Ishikawa (cell line): ENCODE results near the gene GALNT10.

ENCODE experiments used
- CREB1 ChIP-seq: IDR thresholded peaks from 2 replicates; pipeline ENCODE4 v1.6.1; 2012; ENCODE audit warnings: low read depth
- EP300 ChIP-seq: IDR thresholded peaks from 2 replicates; pipeline ENCODE4 v1.6.1; 2012; ENCODE audit warnings: borderline replicate concordance
- FOXM1 ChIP-seq: IDR thresholded peaks from 2 replicates; pipeline ENCODE4 v1.6.1; 2012; ENCODE audit warnings: low read depth, borderline replicate concordance
- RAD21 ChIP-seq: IDR thresholded peaks from 2 replicates; pipeline ENCODE4 v1.6.1; 2012; ENCODE audit warnings: low read depth
- REST ChIP-seq: IDR thresholded peaks from 2 replicates; pipeline ENCODE4 v1.6.1; 2012; ENCODE audit warnings: low read depth, mild to moderate bottlenecking
- TAF1 ChIP-seq: IDR thresholded peaks from 2 replicates; pipeline ENCODE4 v1.6.1; 2012; ENCODE audit warnings: low read depth, mild to moderate bottlenecking
- YY1 ChIP-seq: IDR thresholded peaks from 2 replicates; pipeline ENCODE4 v1.6.1; 2012; ENCODE audit warnings: low read depth

DNA sequence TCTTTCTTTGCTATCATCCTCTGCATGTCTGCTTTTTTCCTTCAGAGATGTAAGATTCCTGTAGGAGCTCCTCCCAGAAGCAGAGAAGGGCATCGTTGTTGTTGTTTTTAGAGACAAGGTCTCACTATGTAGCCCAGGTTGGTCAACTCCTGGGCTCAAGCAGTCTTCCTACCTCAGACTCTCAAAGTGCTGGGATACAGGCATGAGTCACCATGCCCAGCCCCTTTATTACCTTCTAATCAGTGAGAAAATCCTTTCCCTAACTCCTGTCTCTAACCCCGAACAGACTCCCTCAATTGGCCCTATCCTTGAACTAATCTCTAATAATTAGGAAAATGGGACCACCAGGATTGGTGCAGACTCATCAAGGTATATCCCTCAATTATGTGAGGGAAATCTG, 64.4 kb downstream of the GALNT10 start:
- no peak for TF ChIP-seq EP300
- no peak for TF ChIP-seq TAF1
- TF ChIP-seq RAD21, result no peak
- TF ChIP-seq REST, result no peak
- TF ChIP-seq YY1, result no peak
- no peak for TF ChIP-seq CREB1
- no peak for TF ChIP-seq FOXM1
